ENCODE data around the gene PDE6H. TPM values are rescaled to one million over a fixed set of nuclear protein-coding genes. Genes with fewer than 3 reads are reported as not detected.

The PDE6H gene
- polyA plus RNA-seq, 1 of the 3 experiments (the other 2 are of a cell fraction) = not detected

DNA sequence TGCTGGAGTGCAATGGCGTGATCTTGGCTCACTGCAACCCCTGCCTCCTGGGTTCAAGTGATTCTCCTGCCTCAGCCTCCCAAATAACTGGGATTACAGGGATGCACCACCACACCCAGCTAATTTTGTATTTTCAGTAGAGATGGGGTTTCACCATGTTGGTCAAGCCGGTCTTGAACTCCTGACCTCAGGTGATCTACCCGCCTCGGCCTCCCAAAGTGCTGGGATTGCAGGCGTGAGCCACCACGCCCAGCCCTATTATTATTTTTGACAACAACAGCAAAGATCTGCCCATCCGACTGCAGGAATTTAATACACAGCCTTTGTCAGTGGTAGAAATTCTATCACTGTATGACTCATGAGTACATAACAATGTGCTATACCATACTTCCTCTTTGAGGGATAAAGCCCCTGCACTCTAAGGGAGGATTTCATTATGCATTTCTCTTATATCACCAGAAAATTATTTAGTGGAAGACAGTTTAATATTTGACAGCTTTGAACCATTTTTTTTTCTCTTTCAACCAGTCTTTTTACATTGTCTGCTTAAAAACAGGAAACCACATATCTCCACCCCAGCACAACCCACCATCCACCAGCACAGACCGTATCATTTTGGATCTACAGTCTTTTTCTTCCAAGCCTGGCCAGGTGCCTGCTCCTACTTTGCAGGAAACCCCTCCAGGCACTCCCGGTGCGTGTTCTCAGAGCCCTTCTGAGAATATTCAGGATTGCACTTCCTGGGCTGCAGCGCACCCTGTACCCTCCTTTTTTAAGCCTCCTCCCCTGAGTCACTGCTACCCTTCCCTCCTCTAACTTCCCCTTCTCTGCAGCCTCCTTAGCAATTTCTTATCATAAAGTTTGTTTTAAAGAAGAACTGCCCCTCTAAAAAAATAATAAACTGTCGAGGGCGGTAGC, 12.0 kb upstream of the PDE6H start:
- Histone ChIP-seq H2AFZ (ENCODE audit: low read depth) (peak overlapping the region; percentile 62), H4K20me1 (ENCODE audit: insufficient read depth) (no peaks in the 10 kb centered on the region), H3F3A (replicated peaks; ENCODE audit: insufficient read depth) (peaks cover 35% of the 10 kb centered on the region), H3K4me2 (peak overlapping the region; percentile 82), H3K9me3 (no peaks in the 10 kb centered on the region), H3K79me2 (ENCODE audit: insufficient read depth) (peaks cover 55% of the 10 kb centered on the region), H3K36me3 (replicated peaks in 1 of 2; ENCODE audit: control insufficient read depth in 1 of 2, insufficient read depth in 2 of 2, low read length in 1 of 2) (no peaks in the 10 kb centered on the region), H3K9ac (peak overlapping the region; percentile 80), H3K9me2 (no peaks in the 10 kb centered on the region), H3K27me3 (ENCODE audit: insufficient read depth) (no peaks in the 10 kb centered on the region), H3K27ac (ENCODE audit: low read depth in 2 of 2, low read length in 1 of 2) (peak overlapping the region; percentile 81 to 94), H3K4me1 (ENCODE audit: control insufficient read depth in 1 of 2, insufficient read depth in 2 of 2, low read depth in 1 of 2, low read length in 1 of 2) (peaks cover 11 to 36% of the 10 kb centered on the region in 2 experiments), H3K4me3 (ENCODE audit: low read depth in 2 of 2, low read length in 1 of 2) (peak overlapping the region; percentile 53 to 76)
- DNase-seq = no peak
- 12% methylated on average over 13 of the region's 13 CpGs for whole genome bisulfite sequencing (ENCODE audit: low lambda C conversion rate)
- ChIA-PET POLR2A (no interaction called here), CTCF (no interaction called here)
- TF ChIP-seq NFIC (IDR thresholded peaks at IDR 0.05; ENCODE audit: borderline replicate concordance) (0 out of 2 replicates have a peak, but pooled peaks have one; percentile 29), PBX3 (IDR thresholded peaks at IDR 0.05) (no peak), SIN3A (IDR thresholded peaks at IDR 0.05; ENCODE audit: borderline replicate concordance, low read depth, low read length) (no peak), IRF3 (IDR thresholded peaks at IDR 0.05; ENCODE audit: low read depth, low read length) (no peak), TEAD4 (IDR thresholded peaks at IDR 0.05; ENCODE audit: borderline replicate concordance, insufficient read depth) (no peak), CHD2 (IDR thresholded peaks at IDR 0.05; ENCODE audit: low read length, partially characterized antibody) (no peak), JUND (IDR thresholded peaks at IDR 0.05) (peak; percentile 62; the same call in 1 of the 2 replicates), FOXM1 (IDR thresholded peaks at IDR 0.05; ENCODE audit: low read depth) (no peak), TCF12 (IDR thresholded peaks at IDR 0.05) (peak; percentile 54), FOSL2 (IDR thresholded peaks at IDR 0.05; ENCODE audit: borderline replicate concordance, low read depth) (peak; percentile 67; the same call in 1 of the 2 replicates), RCOR1 (IDR thresholded peaks at IDR 0.05; ENCODE audit: low read length) (no peak), SMC3 (IDR thresholded peaks at IDR 0.05; ENCODE audit: low read depth, low read length) (no peak), POLR2AphosphoS5 (IDR thresholded peaks at IDR 0.05; ENCODE audit: low read depth, low read length) (0 out of 2 replicates have a peak, but pooled peaks have one; percentile 10), GATA2 (CRISPR knock-in tag; IDR thresholded peaks at IDR 0.05) (no peak), ZBTB33 (IDR thresholded peaks at IDR 0.05; ENCODE audit: borderline replicate concordance, low read depth) (no peak), USF1 (IDR thresholded peaks at IDR 0.05; ENCODE audit: borderline replicate concordance, low read depth) (no peak), EP300 (IDR thresholded peaks at IDR 0.05; ENCODE audit: borderline replicate concordance in 1 of 2, low read depth in 1 of 2, low read length in 1 of 2) (no peak), ELF1 (IDR thresholded peaks at IDR 0.05) (no peak; the same call in 1 of the 2 replicates), MXI1 (IDR thresholded peaks at IDR 0.05; ENCODE audit: low read depth, low read length) (no peak), MEF2A (IDR thresholded peaks at IDR 0.05; ENCODE audit: borderline replicate concordance, low read depth) (no peak), GABPA (IDR thresholded peaks at IDR 0.05; ENCODE audit: low read depth) (0 out of 2 replicates have a peak, but pooled peaks have one; percentile 10), MAX (IDR thresholded peaks at IDR 0.05; ENCODE audit: low read depth) (no peak), RAD21 (IDR thresholded peaks at IDR 0.05; ENCODE audit: low read length) (no peak), FOXJ3 (CRISPR knock-in tag; IDR thresholded peaks at IDR 0.05) (no peak)
- TF ChIP-seq, protein P1, sequence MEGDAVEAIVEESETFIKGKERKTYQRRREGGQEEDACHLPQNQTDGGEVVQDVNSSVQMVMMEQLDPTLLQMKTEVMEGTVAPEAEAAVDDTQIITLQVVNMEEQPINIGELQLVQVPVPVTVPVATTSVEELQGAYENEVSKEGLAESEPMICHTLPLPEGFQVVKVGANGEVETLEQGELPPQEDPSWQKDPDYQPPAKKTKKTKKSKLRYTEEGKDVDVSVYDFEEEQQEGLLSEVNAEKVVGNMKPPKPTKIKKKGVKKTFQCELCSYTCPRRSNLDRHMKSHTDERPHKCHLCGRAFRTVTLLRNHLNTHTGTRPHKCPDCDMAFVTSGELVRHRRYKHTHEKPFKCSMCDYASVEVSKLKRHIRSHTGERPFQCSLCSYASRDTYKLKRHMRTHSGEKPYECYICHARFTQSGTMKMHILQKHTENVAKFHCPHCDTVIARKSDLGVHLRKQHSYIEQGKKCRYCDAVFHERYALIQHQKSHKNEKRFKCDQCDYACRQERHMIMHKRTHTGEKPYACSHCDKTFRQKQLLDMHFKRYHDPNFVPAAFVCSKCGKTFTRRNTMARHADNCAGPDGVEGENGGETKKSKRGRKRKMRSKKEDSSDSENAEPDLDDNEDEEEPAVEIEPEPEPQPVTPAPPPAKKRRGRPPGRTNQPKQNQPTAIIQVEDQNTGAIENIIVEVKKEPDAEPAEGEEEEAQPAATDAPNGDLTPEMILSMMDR (IDR thresholded peaks at IDR 0.05) = no peak
- TF ChIP-seq, protein P2, sequence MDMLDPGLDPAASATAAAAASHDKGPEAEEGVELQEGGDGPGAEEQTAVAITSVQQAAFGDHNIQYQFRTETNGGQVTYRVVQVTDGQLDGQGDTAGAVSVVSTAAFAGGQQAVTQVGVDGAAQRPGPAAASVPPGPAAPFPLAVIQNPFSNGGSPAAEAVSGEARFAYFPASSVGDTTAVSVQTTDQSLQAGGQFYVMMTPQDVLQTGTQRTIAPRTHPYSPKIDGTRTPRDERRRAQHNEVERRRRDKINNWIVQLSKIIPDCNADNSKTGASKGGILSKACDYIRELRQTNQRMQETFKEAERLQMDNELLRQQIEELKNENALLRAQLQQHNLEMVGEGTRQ (IDR thresholded peaks at IDR 0.05; ENCODE audit: borderline replicate concordance, low read depth, low read length) = no peak

Measured in SK-N-SH (cell line).